PC-3 (cell line): ENCODE data around the gene PPP1R3E. TPM values are rescaled to one million over a fixed set of nuclear protein-coding genes. Genes with fewer than 3 reads are reported as not detected.
A peak's percentile ranks its signal among the peaks of the same experiment; 100 is the strongest.

Experiments
- ATAC-seq: fragments of 200-7000 bp; cut with Tn5 transposase; 2 replicates; pipeline ENCODE4 v1.9.1; 2020; ENCODE audit warnings: mild to moderate bottlenecking, moderate library complexity
- Bru-seq: library from RNA; stranded (reverse); fragments of 400-500 nt; gene quantifications from one replicate; lab custom pipeline; 2021; lab: Mats Ljungman, UMichigan
- BruChase-seq, 2 experiments: library from RNA; stranded (reverse); fragments of 400-500 nt; gene quantifications; one replicate each; lab custom pipeline; 2021; lab: Mats Ljungman, UMichigan
- BruUV-seq: library from RNA; stranded (reverse); fragments of 400-500 nt; replicated peaks from 2 replicates; lab custom pipeline; 2021; lab: Mats Ljungman, UMichigan
- CTCF ChIA-PET: fragments of 300-600 bp; sonication (Branson Sonifier 250); formaldehyde crosslinking; loops from one replicate; lab custom pipeline; 2022; ENCODE audit warnings: antibody characterized with exemption; lab: Charles Lee
- POLR2A ChIA-PET: fragments of 300-600 bp; sonication (Branson Sonifier 250); formaldehyde crosslinking; loops from one replicate; lab custom pipeline; 2022; ENCODE audit warnings: antibody characterized with exemption; ENCODE audit not compliant: unreplicated experiment; lab: Charles Lee
- DNase-seq: peaks from one replicate; pipeline ENCODE4 v3.0.0-alpha.2; 2015
- H2AFZ ChIP-seq: fragments of 300-600 bp; sonication (generic); 2 replicates; pipeline ENCODE4 v1.6.0; 2016; ENCODE audit warnings: antibody characterized with exemption, low read length
- H3F3A ChIP-seq: fragments of 300-600 bp; sonication (generic); one replicate; pipeline ENCODE4 v1.6.0; 2017; ENCODE audit warnings: antibody characterized with exemption, low read length, control low read depth, mild to moderate bottlenecking; ENCODE audit not compliant: unreplicated experiment
- H3K27ac ChIP-seq: fragments of 300-600 bp; sonication (generic); 2 replicates; pipeline ENCODE4 v1.5.1; 2016; ENCODE audit warnings: mild to moderate bottlenecking, low read length
- H3K27me3 ChIP-seq: fragments of 300-600 bp; sonication (generic); 2 replicates; pipeline ENCODE4 v1.6.1; 2016; ENCODE audit warnings: low read length, mixed read lengths
- H3K36me3 ChIP-seq: fragments of 300-600 bp; sonication (generic); 2 replicates; pipeline ENCODE4 v1.6.1; 2016; ENCODE audit warnings: low read depth, mixed run types, low read length, mixed read lengths
- H3K4me1 ChIP-seq: fragments of 300-600 bp; sonication (generic); 2 replicates; pipeline ENCODE4 v1.5.1; 2016; ENCODE audit warnings: low read length; ENCODE audit not compliant: insufficient read depth
- H3K4me2 ChIP-seq: fragments of 300-600 bp; sonication (generic); 2 replicates; pipeline ENCODE4 v1.6.0; 2016; ENCODE audit warnings: low read length
- H3K4me3 ChIP-seq: fragments of 300-600 bp; sonication (generic); 2 replicates; pipeline ENCODE4 v1.5.1; 2016; ENCODE audit warnings: mild to moderate bottlenecking, low read length, mixed read lengths
- H3K79me2 ChIP-seq: fragments of 300-600 bp; sonication (generic); 2 replicates; pipeline ENCODE4 v1.6.1; 2017; ENCODE audit warnings: low read length, mixed read lengths
- H3K9ac ChIP-seq: fragments of 300-600 bp; sonication (generic); 2 replicates; pipeline ENCODE4 v1.6.0; 2016; ENCODE audit warnings: mild to moderate bottlenecking, low read length
- H3K9me2 ChIP-seq: fragments of 300-600 bp; sonication (generic); replicated peaks from 2 replicates; pipeline ENCODE4 v1.6.1; 2016; ENCODE audit warnings: mixed run types, low read length, mixed read lengths
- H3K9me3 ChIP-seq: fragments of 300-600 bp; sonication (generic); 2 replicates; pipeline ENCODE4 v1.6.1; 2016; ENCODE audit warnings: low read length, mixed read lengths
- H4K20me1 ChIP-seq: fragments of 300-600 bp; sonication (generic); 2 replicates; pipeline ENCODE4 v1.6.1; 2016; ENCODE audit warnings: low read length, mixed read lengths
- EZH2 ChIP-seq: fragments of 300-600 bp; sonication (generic); IDR thresholded peaks from one replicate; pipeline ENCODE4 v1.6.1; 2017; ENCODE audit warnings: antibody characterized with exemption, mild to moderate bottlenecking, low read length; ENCODE audit not compliant: unreplicated experiment
- EZH2phosphoT487 ChIP-seq: fragments of 300-600 bp; sonication (generic); IDR thresholded peaks from 2 replicates; pipeline ENCODE4 v1.6.1; 2018; ENCODE audit warnings: mild to moderate bottlenecking, antibody characterized with exemption, low read length, borderline replicate concordance
- intact Hi-C: fragments of 100-400 bp; cut with micrococcal nuclease; formaldehyde crosslinking; loops from 2 replicates; pipeline ENCODE4 v1.9.0; 2023
- long read RNA-seq: library from polyadenylated mRNA; unstranded; transcript quantifications from one replicate; pipeline ENCODE4 v2.0.0, GENCODE V29; 2021; ENCODE audit not compliant: unreplicated experiment
- total RNA-seq: library from RNA; depleted of rRNA; stranded (reverse); fragments of >200 nt; gene quantifications from 2 replicates; pipeline ENCODE4 v1.2.3, GENCODE V29; 2014; rRNA removed
- TF ChIP-seq, protein P1 (sequence below): fragments of 300-600 bp; sonication (generic); conservative IDR thresholded peaks from 2 replicates; pipeline ENCODE4 v1.5.1; 2017; ENCODE audit warnings: antibody characterized with exemption, low read depth, mild to moderate bottlenecking, low read length

Gene PPP1R3E, protein sequence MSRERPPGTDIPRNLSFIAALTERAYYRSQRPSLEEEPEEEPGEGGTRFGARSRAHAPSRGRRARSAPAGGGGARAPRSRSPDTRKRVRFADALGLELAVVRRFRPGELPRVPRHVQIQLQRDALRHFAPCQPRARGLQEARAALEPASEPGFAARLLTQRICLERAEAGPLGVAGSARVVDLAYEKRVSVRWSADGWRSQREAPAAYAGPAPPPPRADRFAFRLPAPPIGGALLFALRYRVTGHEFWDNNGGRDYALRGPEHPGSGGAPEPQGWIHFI
- 3.2 and 5.0 TPM in 2 replicates for total RNA-seq
- percentile 75 among the genes with signal in this experiment for Bru-seq, nascent RNA
- percentile 64 among the genes with signal in this experiment for BruChase-seq, experiment 1, labeled RNA remaining after a 6-hour chase
- BruChase-seq, experiment 2, labeled RNA remaining after a 2-hour chase = percentile 69 among the genes with signal in this experiment
- long read RNA-seq, partial matches to known transcripts = 0 of 9 reads
- long read RNA-seq, other reads (novel, unspliced or antisense) = 9 of 9 reads

DNA sequence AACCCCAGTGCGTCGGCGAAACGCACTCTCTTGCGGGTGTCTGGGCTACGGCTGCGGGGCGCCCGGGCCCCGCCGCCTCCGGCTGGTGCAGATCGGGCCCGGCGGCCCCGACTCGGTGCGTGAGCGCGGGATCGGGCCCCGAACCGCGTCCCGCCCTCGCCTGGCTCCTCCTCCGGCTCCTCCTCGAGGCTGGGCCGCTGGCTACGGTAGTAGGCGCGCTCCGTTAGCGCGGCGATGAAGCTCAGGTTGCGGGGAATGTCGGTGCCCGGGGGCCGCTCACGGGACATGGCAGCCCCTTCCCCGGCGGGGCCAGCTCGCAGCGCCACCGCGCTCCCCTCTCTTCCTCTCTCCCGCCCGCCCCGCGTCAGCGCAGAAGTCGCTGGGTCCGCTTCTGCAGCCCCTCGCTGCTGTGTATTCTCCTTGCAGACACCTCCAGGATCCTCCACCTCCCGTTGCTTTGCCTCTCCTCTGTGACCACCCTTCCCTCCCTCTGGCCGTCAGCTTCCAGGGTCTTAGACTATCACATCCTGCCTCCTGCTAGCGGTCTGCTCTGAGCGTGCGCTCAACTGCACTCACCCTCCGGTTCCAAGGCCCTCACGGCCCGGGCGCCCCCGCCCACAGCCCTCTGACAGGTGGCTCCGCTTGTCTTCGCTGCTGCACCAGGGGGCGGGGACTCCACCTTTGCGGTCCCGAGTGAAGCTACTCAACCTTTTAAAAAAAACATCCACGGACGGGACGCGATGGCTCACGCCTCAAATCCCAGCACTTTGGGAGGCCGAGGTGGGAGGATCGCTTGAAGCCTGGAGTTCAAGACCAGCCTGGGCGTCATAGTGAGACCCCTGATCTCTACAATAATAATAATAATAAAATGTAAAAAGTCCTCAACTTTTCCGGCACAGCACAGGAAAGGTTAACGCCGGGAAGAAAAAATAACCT is at the start of gene PPP1R3E:
TSS of gene PPP1R3E (minus strand) at position 570 of the 936 bp plus-strand sequence. CDS start at position 287, 283 bp downstream.
- intact Hi-C loops = loop anchor here (10.0 kb wide), 2 partner anchors 328 to 538 kb away; partner anchors contain the start of gene OXA1L
- H3K9me2 ChIP-seq = no peaks in the 10 kb centered on the region
- H2AFZ ChIP-seq = peak within 1 kb of the TSS; percentile 93
- H3K27me3 ChIP-seq = no peaks in the 10 kb centered on the region
- peak; percentile 29 for ATAC-seq
- no peaks in the 10 kb centered on the region for H4K20me1 ChIP-seq
- ChIA-PET POLR2A (interaction anchor here (0.6 to 1.1 kb wide), 3 partner anchors 17 to 253 kb away, joined by 3 to 6 read pairs (median 5); partner anchors contain the start of genes HOMEZ and PABPN1), CTCF (interaction anchor here (0.6 kb wide), 1 partner anchor 792 kb away, joined by 8 read pairs; no protein-coding TSS in a partner anchor)
- peak within 1 kb of the TSS; percentile 97 for H3K4me2 ChIP-seq
- H3K36me3 ChIP-seq = no peaks in the 10 kb centered on the region
- H3K9me3 ChIP-seq = no peaks in the 10 kb centered on the region
- peak within 1 kb of the TSS; percentile 76 for H3K9ac ChIP-seq
- no TSS peak for BruUV-seq
- peak within 1 kb of the TSS; percentile 49; the same call in 1 of the 2 replicates for H3K27ac ChIP-seq
- peak within 1 kb of the TSS; percentile 79 for H3K4me3 ChIP-seq
- H3F3A ChIP-seq = peaks cover 4% of the 10 kb centered on the region
- peaks cover 21% of the 10 kb centered on the region for H3K79me2 ChIP-seq
- no peak for TF ChIP-seq EZH2
- TF ChIP-seq, protein P1, sequence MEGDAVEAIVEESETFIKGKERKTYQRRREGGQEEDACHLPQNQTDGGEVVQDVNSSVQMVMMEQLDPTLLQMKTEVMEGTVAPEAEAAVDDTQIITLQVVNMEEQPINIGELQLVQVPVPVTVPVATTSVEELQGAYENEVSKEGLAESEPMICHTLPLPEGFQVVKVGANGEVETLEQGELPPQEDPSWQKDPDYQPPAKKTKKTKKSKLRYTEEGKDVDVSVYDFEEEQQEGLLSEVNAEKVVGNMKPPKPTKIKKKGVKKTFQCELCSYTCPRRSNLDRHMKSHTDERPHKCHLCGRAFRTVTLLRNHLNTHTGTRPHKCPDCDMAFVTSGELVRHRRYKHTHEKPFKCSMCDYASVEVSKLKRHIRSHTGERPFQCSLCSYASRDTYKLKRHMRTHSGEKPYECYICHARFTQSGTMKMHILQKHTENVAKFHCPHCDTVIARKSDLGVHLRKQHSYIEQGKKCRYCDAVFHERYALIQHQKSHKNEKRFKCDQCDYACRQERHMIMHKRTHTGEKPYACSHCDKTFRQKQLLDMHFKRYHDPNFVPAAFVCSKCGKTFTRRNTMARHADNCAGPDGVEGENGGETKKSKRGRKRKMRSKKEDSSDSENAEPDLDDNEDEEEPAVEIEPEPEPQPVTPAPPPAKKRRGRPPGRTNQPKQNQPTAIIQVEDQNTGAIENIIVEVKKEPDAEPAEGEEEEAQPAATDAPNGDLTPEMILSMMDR = no peak
- TF ChIP-seq EZH2phosphoT487 = no peak
- H3K4me1 ChIP-seq = peaks cover 21% of the 10 kb centered on the region
- DNase-seq = peak; percentile 62

GRCh38 chr14:23351681-23352505 is 49.2 kb upstream of the PPP1R3E start:
- no TSS peak for BruUV-seq
- peak overlapping the region; percentile 85 for H2AFZ ChIP-seq
- POLR2A ChIA-PET = no interaction called here
- no peak overlapping the region for H3K27ac ChIP-seq
- intact Hi-C loops = no loop called here
- peak overlapping the region; percentile 70 for H3K4me3 ChIP-seq
- H3K4me2 ChIP-seq = peak overlapping the region; percentile 91
- peaks cover 40% of the 10 kb centered on the region for H3K27me3 ChIP-seq
- CTCF ChIA-PET = no interaction called here
- TF ChIP-seq EZH2 = no peak
- TF ChIP-seq EZH2phosphoT487 = no peak
- TF ChIP-seq, protein P1 = no peak
- no peaks in the 10 kb centered on the region for H3K9me2 ChIP-seq
- no peaks in the 10 kb centered on the region for H3K4me1 ChIP-seq
- DNase-seq = no peak
- no peaks in the 10 kb centered on the region for H3F3A ChIP-seq
- H3K9me3 ChIP-seq = no peaks in the 10 kb centered on the region
- no peak overlapping the region for H3K9ac ChIP-seq
- H3K36me3 ChIP-seq = no peaks in the 10 kb centered on the region
- H4K20me1 ChIP-seq = no peaks in the 10 kb centered on the region
- ATAC-seq = no peak
- no peaks in the 10 kb centered on the region for H3K79me2 ChIP-seq
